Nephron (organoid): ENCODE data around the gene CYP2A13.
"Not testable (repeated sequence)": the region's sequence is repeated elsewhere in the genome, so short reads cannot be mapped to it uniquely, and the experiment has no call there.

Experiments
- H3K27ac Mint-ChIP-seq, 3 experiments: 2 replicates each; pipeline ENCODE4 v1.8.0; 2020; ENCODE audit warnings: mixed read lengths in 3 of 3, mild to moderate bottlenecking in 2 of 3, moderate library complexity in 1 of 3
- H3K27me3 Mint-ChIP-seq: 2 replicates; pipeline ENCODE4 v1.8.0; 2021; ENCODE audit warnings: low read depth, mild to moderate bottlenecking, moderate library complexity, mixed read lengths
- H3K36me3 Mint-ChIP-seq: 2 replicates; pipeline ENCODE4 v1.8.0; 2020; ENCODE audit warnings: low read depth, mixed read lengths
- H3K4me1 Mint-ChIP-seq: 2 replicates; pipeline ENCODE4 v1.8.0; 2020; ENCODE audit warnings: mixed read lengths
- H3K4me3 Mint-ChIP-seq, 3 experiments: 2 replicates each; pipeline ENCODE4 v1.8.0; 2020; ENCODE audit warnings: mild to moderate bottlenecking in 3 of 3, mixed read lengths in 3 of 3, moderate library complexity in 2 of 3
- H3K9me3 Mint-ChIP-seq: 2 replicates; pipeline ENCODE4 v1.8.0; 2020; ENCODE audit warnings: mixed read lengths
- CTCF ChIP-seq, 3 experiments: fragments of 200-600 bp; sonication (generic); IDR thresholded peaks; one replicate each; pipeline ENCODE4 v1.5.0; 2021; ENCODE audit warnings: antibody characterized with exemption in 3 of 3; ENCODE audit not compliant: unreplicated experiment in 3 of 3

Gene CYP2A13

GRCh38 chr19:41112728-41113290 is 24.6 kb downstream of the CYP2A13 start:
- Mint-ChIP-seq H3K27me3 (peaks cover 17% of the 10 kb centered on the region), H3K9me3 (peaks cover 4% of the 10 kb centered on the region), H3K4me3 (no peak overlapping the region), H3K4me1 (no peaks in the 10 kb centered on the region), H3K36me3 (no peaks in the 10 kb centered on the region), H3K27ac (no peak overlapping the region)
- no peak for TF ChIP-seq CTCF (IDR thresholded peaks at IDR 0.05; ENCODE audit: unreplicated experiment in 3 of 3)

GRCh38 chr19:41114132-41114531 is 25.9 kb downstream of the CYP2A13 start, which contains the start of gene CYP2F1:
Gene CYP2F1, plus strand, starts transcription at chr19:41114432. Its CDS starts 1,757 bp downstream, at chr19:41116189.
- Mint-ChIP-seq H3K4me3 (no peak within 1 kb of the TSS), H3K27ac (no peak within 1 kb of the TSS), H3K27me3 (peaks cover 25% of the 10 kb centered on the region), H3K36me3 (no peaks in the 10 kb centered on the region), H3K9me3 (peaks cover 4% of the 10 kb centered on the region), H3K4me1 (no peaks in the 10 kb centered on the region)
- TF ChIP-seq CTCF (IDR thresholded peaks at IDR 0.05; ENCODE audit: unreplicated experiment in 3 of 3) = no peak

- Mint-ChIP-seq H3K4me3 (no peak overlapping the region), H3K4me1 (no peaks in the 10 kb centered on the region), H3K36me3 (no peaks in the 10 kb centered on the region), H3K27me3 (peaks cover 31% of the 10 kb centered on the region), H3K27ac (no peak overlapping the region), H3K9me3 (peaks cover 4% of the 10 kb centered on the region)
- TF ChIP-seq CTCF (IDR thresholded peaks at IDR 0.05; ENCODE audit: unreplicated experiment in 3 of 3) = no peak
Measured at GRCh38 chr19:41116261-41116660, 28.0 kb downstream of the CYP2A13 start.

GRCh38 chr19:41120929-41121911 is 33.0 kb downstream of the CYP2A13 start:
- not testable (repeated sequence) for H3K4me1 Mint-ChIP-seq, H3K27ac Mint-ChIP-seq, H3K4me3 Mint-ChIP-seq, H3K36me3 Mint-ChIP-seq, H3K9me3 Mint-ChIP-seq
- peaks cover 24% of the 10 kb centered on the region for H3K27me3 Mint-ChIP-seq

- H3K27me3 Mint-ChIP-seq = peaks cover 19% of the 10 kb centered on the region
- not testable (repeated sequence) for H3K36me3 Mint-ChIP-seq, H3K27ac Mint-ChIP-seq, H3K9me3 Mint-ChIP-seq, H3K4me3 Mint-ChIP-seq, H3K4me1 Mint-ChIP-seq
Measured at GRCh38 chr19:41122846-41123245, 34.6 kb downstream of the CYP2A13 start.

GRCh38 chr19:41123716-41124294 is 35.6 kb downstream of the CYP2A13 start:
- no peak overlapping the region for H3K27ac Mint-ChIP-seq
- H3K9me3 Mint-ChIP-seq = no peaks in the 10 kb centered on the region
- TF ChIP-seq CTCF (IDR thresholded peaks at IDR 0.05; ENCODE audit: unreplicated experiment in 3 of 3) = no peak
- H3K27me3 Mint-ChIP-seq = peaks cover 15% of the 10 kb centered on the region
- no peaks in the 10 kb centered on the region for H3K36me3 Mint-ChIP-seq
- no peak overlapping the region for H3K4me3 Mint-ChIP-seq
- peaks cover 7% of the 10 kb centered on the region for H3K4me1 Mint-ChIP-seq
